Neural progenitor cell (in vitro differentiated cells): ENCODE results near the gene DMXL2. TPM values are rescaled to one million over a fixed set of nuclear protein-coding genes. Genes with fewer than 3 reads are reported as not detected.

ENCODE experiments used
- DNase-seq: peaks from one replicate; pipeline ENCODE4 v3.0.0-alpha.2; 2016; ENCODE audit warnings: low spot score
- H2AFZ ChIP-seq: fragments of 200-600 bp; sonication (generic); replicated peaks from 2 replicates; pipeline ENCODE4 v1.6.1; 2016; ENCODE audit warnings: antibody characterized with exemption
- H3F3A ChIP-seq: fragments of 200-600 bp; sonication (generic); 2 replicates; pipeline ENCODE4 v1.6.1; 2016; ENCODE audit warnings: antibody characterized with exemption, low read depth
- H3K27ac ChIP-seq: fragments of 200-600 bp; sonication (generic); 2 replicates; pipeline ENCODE4 v1.5.1; 2016; ENCODE audit warnings: mild to moderate bottlenecking
- H3K27me3 ChIP-seq: fragments of 200-600 bp; sonication (generic); 2 replicates; pipeline ENCODE4 v1.6.1; 2016; ENCODE audit warnings: mild to moderate bottlenecking, moderate library complexity
- H3K36me3 ChIP-seq: fragments of 200-600 bp; sonication (generic); 2 replicates; pipeline ENCODE4 v1.5.1; 2016
- H3K4me1 ChIP-seq: fragments of 200-600 bp; sonication (generic); 2 replicates; pipeline ENCODE4 v1.6.1; 2016; ENCODE audit warnings: mixed run types
- H3K4me2 ChIP-seq: fragments of 200-600 bp; sonication (generic); 2 replicates; pipeline ENCODE4 v1.6.1; 2016
- H3K4me3 ChIP-seq: fragments of 200-600 bp; sonication (generic); 2 replicates; pipeline ENCODE4 v1.5.1; 2016
- H3K79me2 ChIP-seq: fragments of 200-600 bp; sonication (generic); 2 replicates; pipeline ENCODE4 v1.6.1; 2016; ENCODE audit warnings: low read depth
- H3K9ac ChIP-seq: fragments of 200-600 bp; sonication (generic); 2 replicates; pipeline ENCODE4 v1.6.1; 2016
- H3K9me3 ChIP-seq: fragments of 200-600 bp; sonication (generic); 2 replicates; pipeline ENCODE4 v1.5.1; 2016; ENCODE audit warnings: low read depth
- H4K20me1 ChIP-seq: fragments of 200-600 bp; sonication (generic); 2 replicates; pipeline ENCODE4 v1.6.1; 2016; ENCODE audit warnings: low read depth
- H3K27ac Mint-ChIP-seq: 3 replicates; pipeline ENCODE4 v1.8.0; 2021; ENCODE audit warnings: mixed read lengths
- H3K27me3 Mint-ChIP-seq: 2 replicates; pipeline ENCODE4 v1.8.0; 2022; ENCODE audit warnings: low read depth, mild to moderate bottlenecking, inconsistent platforms, moderate library complexity, mixed read lengths; ENCODE audit not compliant: insufficient read depth
- H3K36me3 Mint-ChIP-seq: 3 replicates; pipeline ENCODE4 v1.8.0; 2021; ENCODE audit warnings: mixed read lengths
- H3K4me1 Mint-ChIP-seq: 3 replicates; pipeline ENCODE4 v1.8.0; 2021; ENCODE audit warnings: mixed read lengths
- H3K4me3 Mint-ChIP-seq: 3 replicates; pipeline ENCODE4 v1.8.0; 2021; ENCODE audit warnings: mild to moderate bottlenecking, moderate library complexity, mixed read lengths
- H3K9me3 Mint-ChIP-seq: 3 replicates; pipeline ENCODE4 v1.8.0; 2020; ENCODE audit warnings: mixed read lengths
- CTCF ChIP-seq: fragments of 200-600 bp; sonication (generic); IDR thresholded peaks from 2 replicates; pipeline ENCODE4 v1.5.1; 2017; ENCODE audit warnings: antibody characterized with exemption, mild to moderate bottlenecking
- EZH2 ChIP-seq: fragments of 200-600 bp; sonication (generic); IDR thresholded peaks from 2 replicates; pipeline ENCODE4 v1.6.1; 2017; ENCODE audit warnings: antibody characterized with exemption, mild to moderate bottlenecking, moderate library complexity
- EZH2phosphoT487 ChIP-seq: fragments of 200-600 bp; sonication (generic); IDR thresholded peaks from 2 replicates; pipeline ENCODE4 v1.6.1; 2017; ENCODE audit warnings: antibody characterized with exemption
- total RNA-seq: library from RNA; depleted of rRNA; stranded (reverse); fragments of >200 nt; gene quantifications from 2 replicates; pipeline ENCODE4 v1.2.3, GENCODE V29; 2015; ENCODE audit warnings: low replicate concordance

DMXL2 gene
- total RNA-seq, 1 donor from 2014 or later, result 124 TPM

GRCh38 chr15:51623386-51623938 lies 891 bp upstream of the DMXL2 start:
- peaks cover 16% of the 10 kb centered on the region for H3K4me1 ChIP-seq
- Mint-ChIP-seq H3K4me3 (peak overlapping the region; percentile 98), H3K9me3 (no peaks in the 10 kb centered on the region), H3K27ac (no peak overlapping the region), H3K4me1 (peaks cover 24% of the 10 kb centered on the region), H3K27me3 (peaks cover 3% of the 10 kb centered on the region), H3K36me3 (no peaks in the 10 kb centered on the region)
- no peak overlapping the region for H3K9ac ChIP-seq
- no peaks in the 10 kb centered on the region for H3K36me3 ChIP-seq
- peak overlapping the region; percentile 96 for H3K4me3 ChIP-seq
- H3K27ac ChIP-seq, result no peak overlapping the region
- peaks cover 14% of the 10 kb centered on the region for H3K27me3 ChIP-seq
- H4K20me1 ChIP-seq, result no peaks in the 10 kb centered on the region
- H3K9me3 ChIP-seq, result no peaks in the 10 kb centered on the region
- peaks cover 14% of the 10 kb centered on the region for H3F3A ChIP-seq
- peak overlapping the region; percentile 99 for H2AFZ ChIP-seq
- TF ChIP-seq EZH2 (no peak), EZH2phosphoT487 (no peak), CTCF (no peak)
- DNase-seq, result no peak
- peaks cover 37% of the 10 kb centered on the region for H3K79me2 ChIP-seq
- H3K4me2 ChIP-seq, result peak overlapping the region; percentile 97

GRCh38 chr15:51621936-51622603 lies 501 bp downstream of the DMXL2 start:
- Mint-ChIP-seq H3K36me3 (no peaks in the 10 kb centered on the region), H3K9me3 (no peaks in the 10 kb centered on the region), H3K27ac (peak overlapping the region; percentile 96), H3K4me1 (peaks cover 24% of the 10 kb centered on the region), H3K27me3 (peaks cover 3% of the 10 kb centered on the region), H3K4me3 (peak overlapping the region; percentile 98)
- Histone ChIP-seq H3K27me3 (peaks cover 14% of the 10 kb centered on the region), H2AFZ (peak overlapping the region; percentile 99), H4K20me1 (no peaks in the 10 kb centered on the region), H3K9ac (peak overlapping the region; percentile 73), H3K36me3 (no peaks in the 10 kb centered on the region), H3F3A (peaks cover 14% of the 10 kb centered on the region), H3K79me2 (peaks cover 51% of the 10 kb centered on the region), H3K4me3 (peak overlapping the region; percentile 96), H3K4me1 (peaks cover 16% of the 10 kb centered on the region), H3K4me2 (peak overlapping the region; percentile 97), H3K9me3 (no peaks in the 10 kb centered on the region), H3K27ac (no peak overlapping the region)
- TF ChIP-seq CTCF (peak; percentile 13), EZH2 (no peak), EZH2phosphoT487 (no peak)
- peak; percentile 67 for DNase-seq

GRCh38 chr15:51621155-51621765 lies 1.3 kb downstream of the DMXL2 start:
- H3K9me3 ChIP-seq, result no peaks in the 10 kb centered on the region
- H4K20me1 ChIP-seq, result no peaks in the 10 kb centered on the region
- H2AFZ ChIP-seq, result no peak overlapping the region
- H3K4me3 ChIP-seq, result peak overlapping the region; percentile 96
- H3K9ac ChIP-seq, result peak overlapping the region; percentile 73
- peaks cover 24% of the 10 kb centered on the region for H3K4me1 Mint-ChIP-seq
- TF ChIP-seq EZH2, result no peak
- no peak for TF ChIP-seq EZH2phosphoT487
- no peak for TF ChIP-seq CTCF
- peaks cover 54% of the 10 kb centered on the region for H3K79me2 ChIP-seq
- peaks cover 14% of the 10 kb centered on the region for H3F3A ChIP-seq
- DNase-seq, result no peak
- H3K4me1 ChIP-seq, result peaks cover 16% of the 10 kb centered on the region
- H3K27ac Mint-ChIP-seq, result peak overlapping the region; percentile 96
- peak overlapping the region; percentile 98 for H3K4me3 Mint-ChIP-seq
- H3K27me3 ChIP-seq, result peaks cover 14% of the 10 kb centered on the region
- H3K36me3 ChIP-seq, result no peaks in the 10 kb centered on the region
- H3K27me3 Mint-ChIP-seq, result peaks cover 3% of the 10 kb centered on the region
- peaks cover 1% of the 10 kb centered on the region for H3K36me3 Mint-ChIP-seq
- no peaks in the 10 kb centered on the region for H3K9me3 Mint-ChIP-seq
- no peak overlapping the region for H3K27ac ChIP-seq
- H3K4me2 ChIP-seq, result peak overlapping the region; percentile 97
